OCI-LY3 (cell line): Measurements from ENCODE around the gene SRGAP2.
"Not testable (repeated sequence)": the region's sequence is repeated elsewhere in the genome, so short reads cannot be mapped to it uniquely, and the experiment has no call there.

Source experiments
- EZH2phosphoT487 ChIP-seq: fragments of 200-600 bp; shearing (Covaris generic); IDR thresholded peaks from 2 replicates; pipeline ENCODE4 v1.6.1; 2018; ENCODE audit warnings: antibody characterized with exemption, mixed run types, low read depth
- TF ChIP-seq, protein P1 (sequence below): fragments of 200-600, 300-600 bp; sonication (generic); IDR thresholded peaks from 2 replicates; pipeline ENCODE4 v1.5.1; 2014; ENCODE audit warnings: antibody characterized with exemption, low read length, low read depth

DNA sequence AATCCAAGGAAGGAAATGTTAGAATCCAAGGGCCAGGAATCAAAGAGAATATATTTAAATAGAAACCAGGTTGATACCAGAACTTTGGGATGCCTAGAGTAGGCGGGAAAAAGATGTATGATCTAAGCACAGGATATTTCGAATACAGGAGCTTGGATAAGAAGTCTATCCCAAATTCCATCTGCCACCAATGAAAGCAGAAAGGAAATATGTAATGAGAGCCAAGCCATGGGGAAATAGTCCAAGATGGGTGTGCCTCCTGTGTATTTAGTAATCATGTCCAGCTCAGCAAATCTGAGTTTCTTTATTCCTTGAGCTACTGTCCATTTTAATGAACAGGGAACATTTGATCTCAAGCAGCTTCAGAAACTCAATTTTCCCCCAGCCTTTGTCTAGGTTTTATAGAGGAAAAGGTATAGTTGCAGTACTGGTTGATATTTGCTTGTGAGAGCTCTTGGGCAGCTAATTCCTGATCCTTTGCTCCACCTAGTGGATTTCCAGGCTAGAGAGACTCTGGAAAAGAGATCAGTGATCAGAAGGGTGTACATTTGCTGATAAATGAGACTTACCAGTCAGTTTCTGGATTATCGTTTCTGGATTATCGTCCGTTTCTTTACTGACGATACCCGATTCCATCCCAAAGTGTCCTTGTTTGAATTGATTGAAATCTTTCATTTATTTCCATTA lies 29.0 kb upstream of the SRGAP2 start:
- TF ChIP-seq, protein P1, sequence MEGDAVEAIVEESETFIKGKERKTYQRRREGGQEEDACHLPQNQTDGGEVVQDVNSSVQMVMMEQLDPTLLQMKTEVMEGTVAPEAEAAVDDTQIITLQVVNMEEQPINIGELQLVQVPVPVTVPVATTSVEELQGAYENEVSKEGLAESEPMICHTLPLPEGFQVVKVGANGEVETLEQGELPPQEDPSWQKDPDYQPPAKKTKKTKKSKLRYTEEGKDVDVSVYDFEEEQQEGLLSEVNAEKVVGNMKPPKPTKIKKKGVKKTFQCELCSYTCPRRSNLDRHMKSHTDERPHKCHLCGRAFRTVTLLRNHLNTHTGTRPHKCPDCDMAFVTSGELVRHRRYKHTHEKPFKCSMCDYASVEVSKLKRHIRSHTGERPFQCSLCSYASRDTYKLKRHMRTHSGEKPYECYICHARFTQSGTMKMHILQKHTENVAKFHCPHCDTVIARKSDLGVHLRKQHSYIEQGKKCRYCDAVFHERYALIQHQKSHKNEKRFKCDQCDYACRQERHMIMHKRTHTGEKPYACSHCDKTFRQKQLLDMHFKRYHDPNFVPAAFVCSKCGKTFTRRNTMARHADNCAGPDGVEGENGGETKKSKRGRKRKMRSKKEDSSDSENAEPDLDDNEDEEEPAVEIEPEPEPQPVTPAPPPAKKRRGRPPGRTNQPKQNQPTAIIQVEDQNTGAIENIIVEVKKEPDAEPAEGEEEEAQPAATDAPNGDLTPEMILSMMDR = not testable (repeated sequence)
- not testable (repeated sequence) for TF ChIP-seq EZH2phosphoT487
